GM23338 (cell line): ENCODE results near the gene KLK4. TPM values are rescaled to one million over a fixed set of nuclear protein-coding genes. Genes with fewer than 3 reads are reported as not detected.

Experiments
- ATAC-seq: fragments of 200-7000 bp; cut with Tn5 transposase; 3 replicates; pipeline ENCODE4 v1.9.1; 2020
- DNase-seq: peaks from one replicate; pipeline ENCODE4 v3.0.0-alpha.2; 2015; ENCODE audit warnings: low spot score
- H2AFZ ChIP-seq: fragments of 200-600 bp; sonication (generic); 2 replicates; pipeline ENCODE4 v1.8.0; 2016; ENCODE audit warnings: antibody characterized with exemption, mild to moderate bottlenecking, moderate library complexity
- H3F3A ChIP-seq: fragments of 200-600 bp; sonication (generic); replicated peaks from 2 replicates; pipeline ENCODE4 v1.8.0; 2017; ENCODE audit warnings: antibody characterized with exemption, mixed run types, low read depth
- H3K27ac ChIP-seq: fragments of 200-600 bp; sonication (generic); 2 replicates; pipeline ENCODE4 v1.6.1; 2016; ENCODE audit warnings: low read depth
- H3K27me3 ChIP-seq: fragments of 200-600 bp; sonication (generic); 2 replicates; pipeline ENCODE4 v1.8.0; 2016; ENCODE audit warnings: mild to moderate bottlenecking, mixed run types, moderate library complexity; ENCODE audit not compliant: insufficient read depth
- H3K36me3 ChIP-seq: fragments of 200-600 bp; sonication (generic); 2 replicates; pipeline ENCODE4 v1.8.0; 2016; ENCODE audit warnings: mild to moderate bottlenecking; ENCODE audit not compliant: insufficient read depth
- H3K4me1 ChIP-seq: fragments of 200-600 bp; sonication (generic); 2 replicates; pipeline ENCODE4 v1.8.0; 2016; ENCODE audit warnings: mild to moderate bottlenecking, moderate library complexity; ENCODE audit not compliant: insufficient read depth
- H3K4me2 ChIP-seq: fragments of 200-600 bp; sonication (generic); 2 replicates; pipeline ENCODE4 v1.7.1; 2017; ENCODE audit warnings: mixed run types
- H3K4me3 ChIP-seq: fragments of 200-600 bp; sonication (generic); 2 replicates; pipeline ENCODE4 v1.6.1; 2016; ENCODE audit warnings: mixed run types
- H3K79me2 ChIP-seq: fragments of 200-600 bp; sonication (generic); replicated peaks from 2 replicates; pipeline ENCODE4 v1.8.0; 2017; ENCODE audit warnings: mild to moderate bottlenecking; ENCODE audit not compliant: insufficient read depth
- H3K9me2 ChIP-seq: fragments of 200-600 bp; sonication (generic); 2 replicates; pipeline ENCODE4 v1.8.0; 2017; ENCODE audit not compliant: insufficient read depth
- H4K20me1 ChIP-seq: fragments of 200-600 bp; sonication (generic); replicated peaks from 2 replicates; pipeline ENCODE4 v1.8.0; 2017; ENCODE audit warnings: mild to moderate bottlenecking; ENCODE audit not compliant: insufficient read depth
- H3K27ac Mint-ChIP-seq: 2 replicates; pipeline ENCODE4 v1.8.0; 2020; ENCODE audit warnings: inconsistent platforms, mild to moderate bottlenecking, moderate library complexity, mixed read lengths
- H3K27me3 Mint-ChIP-seq: 3 replicates; pipeline ENCODE4 v1.8.0; 2022; ENCODE audit warnings: low read depth, mild to moderate bottlenecking, moderate library complexity, mixed read lengths, inconsistent platforms; ENCODE audit not compliant: insufficient read depth, poor library complexity
- H3K36me3 Mint-ChIP-seq: 3 replicates; pipeline ENCODE4 v1.8.0; 2021; ENCODE audit warnings: low read depth, mild to moderate bottlenecking, inconsistent platforms, moderate library complexity, mixed read lengths
- H3K4me1 Mint-ChIP-seq: 3 replicates; pipeline ENCODE4 v1.8.0; 2020; ENCODE audit warnings: mild to moderate bottlenecking, inconsistent platforms, mixed read lengths
- H3K4me3 Mint-ChIP-seq: 3 replicates; pipeline ENCODE4 v1.8.0; 2021; ENCODE audit warnings: moderate library complexity, mild to moderate bottlenecking, inconsistent platforms, mixed read lengths
- H3K9me3 Mint-ChIP-seq: 3 replicates; pipeline ENCODE4 v1.8.0; 2020; ENCODE audit warnings: moderate library complexity, mild to moderate bottlenecking, inconsistent platforms, mixed read lengths
- CREB1 ChIP-seq: fragments of 250-450 bp; sonication (Bioruptor Pico); IDR thresholded peaks from 2 replicates; pipeline ENCODE4 v1.5.0; 2020; ENCODE audit warnings: low read depth, mild to moderate bottlenecking, moderate library complexity
- CTCF ChIP-seq, 2 experiments: fragments of 200-600 bp in 1 of 2; sonication (generic) in 1 of 2; conservative IDR thresholded peaks; 2 replicates each; pipeline versions ENCODE4 v1.5.1 to v1.6.1; 2016 to 2017; ENCODE audit warnings: antibody characterized with exemption in 2 of 2, low read depth in 2 of 2, mild to moderate bottlenecking in 2 of 2, moderate library complexity in 1 of 2
- ETS1 ChIP-seq: IDR thresholded peaks from 2 replicates; pipeline ENCODE4 v1.6.1; 2016; ENCODE audit warnings: antibody characterized with exemption
- EZH2 ChIP-seq: fragments of 200-600 bp; sonication (generic); IDR thresholded peaks from one replicate; pipeline ENCODE4 v1.8.0; 2017; ENCODE audit warnings: antibody characterized with exemption, mild to moderate bottlenecking, low read depth; ENCODE audit not compliant: unreplicated experiment
- EZH2phosphoT487 ChIP-seq: fragments of 200-600 bp; sonication (generic); IDR thresholded peaks from one replicate; pipeline ENCODE4 v1.8.1; 2018; ENCODE audit warnings: antibody characterized with exemption; ENCODE audit not compliant: unreplicated experiment
- JUNB ChIP-seq: IDR thresholded peaks from one replicate; pipeline ENCODE4 v1.6.1; 2016; ENCODE audit warnings: antibody characterized with exemption; ENCODE audit not compliant: unreplicated experiment
- NANOG ChIP-seq: IDR thresholded peaks from 2 replicates; pipeline ENCODE4 v1.6.1; 2016; ENCODE audit warnings: antibody characterized with exemption, borderline replicate concordance
- POLR2AphosphoS5 ChIP-seq: IDR thresholded peaks from 2 replicates; pipeline ENCODE4 v1.6.1; 2016; ENCODE audit warnings: antibody characterized with exemption, low read depth
- REST ChIP-seq: IDR thresholded peaks from one replicate; pipeline ENCODE4 v1.6.1; 2018; ENCODE audit warnings: antibody characterized with exemption; ENCODE audit not compliant: unreplicated experiment
- STAT1 ChIP-seq: IDR thresholded peaks from one replicate; pipeline ENCODE4 v1.6.1; 2016; ENCODE audit warnings: antibody characterized with exemption; ENCODE audit not compliant: unreplicated experiment
- ZNF114 ChIP-seq: fragments of 250-450 bp; sonication (Bioruptor Pico); IDR thresholded peaks from 2 replicates; pipeline ENCODE4 v1.5.0; 2020; ENCODE audit warnings: mild to moderate bottlenecking, moderate library complexity
- ZNF331 ChIP-seq: fragments of 250-450 bp; sonication (Bioruptor Pico); IDR thresholded peaks from 2 replicates; pipeline ENCODE4 v1.5.0; 2020; ENCODE audit warnings: low read depth, mild to moderate bottlenecking, moderate library complexity
- ZNF462 ChIP-seq: fragments of 250-450 bp; sonication (Bioruptor Pico); IDR thresholded peaks from 2 replicates; pipeline ENCODE4 v1.5.0; 2020; ENCODE audit warnings: mild to moderate bottlenecking, moderate library complexity
- polyA plus RNA-seq: library from polyadenylated mRNA; unstranded; fragments of >200 nt; fragmentation: Nextera tagmentation; extraction: Ambion mirVana; gene quantifications from 2 replicates; pipeline ENCODE4 v1.2.1, GENCODE V29; 2016
- total RNA-seq: library from RNA; depleted of rRNA; stranded (reverse); fragments of >200 nt; shearing (Covaris generic); gene quantifications from 2 replicates; pipeline ENCODE4 v1.2.3, GENCODE V29; 2014

KLK4 gene
- total and polyA plus RNA-seq, 2 experiments from 2014 or later, result 0.76 to 1.8 TPM

GRCh38 chr19:50943074-50943828, 32.1 kb upstream of the KLK4 start:
- Histone ChIP-seq H3K27ac (no peak overlapping the region), H3K36me3 (no peaks in the 10 kb centered on the region), H4K20me1 (no peaks in the 10 kb centered on the region), H3K4me1 (no peaks in the 10 kb centered on the region), H3K4me2 (no peak overlapping the region), H3K4me3 (no peak overlapping the region), H3K27me3 (no peaks in the 10 kb centered on the region), H3K79me2 (no peaks in the 10 kb centered on the region), H3F3A (no peaks in the 10 kb centered on the region), H3K9me2 (0 out of 2 replicates have a peak, but pooled peaks cover 4% of the 10 kb centered on the region), H2AFZ (no peak overlapping the region)
- DNase-seq, result no peak
- no peaks in the 10 kb centered on the region for H3K4me1 Mint-ChIP-seq
- TF ChIP-seq EZH2 (no peak), STAT1 (no peak), ZNF114 (CRISPR knock-in tag) (no peak), ZNF331 (no peak), NANOG (no peak), ZNF462 (CRISPR knock-in tag) (no peak), POLR2AphosphoS5 (no peak), ETS1 (no peak), EZH2phosphoT487 (no peak), CTCF (conservative IDR thresholded peaks at IDR 0.05; ENCODE audit: low read depth in 2 of 2) (no peak), CREB1 (CRISPR knock-in tag) (no peak), JUNB (no peak), REST (no peak)
- H3K27me3 Mint-ChIP-seq, result peaks cover 8% of the 10 kb centered on the region
- peaks cover 3% of the 10 kb centered on the region; the same call in 2 of the 3 replicates for H3K36me3 Mint-ChIP-seq
- H3K9me3 Mint-ChIP-seq, result peaks cover 48% of the 10 kb centered on the region
- no peak overlapping the region for H3K27ac Mint-ChIP-seq
- no peak for ATAC-seq
- no peak overlapping the region for H3K4me3 Mint-ChIP-seq
